Naive B cell (primary cell): ENCODE data around the gene OBSL1. TPM values are rescaled to one million over a fixed set of nuclear protein-coding genes. Genes with fewer than 3 reads are reported as not detected.

ENCODE experiments used
- ATAC-seq, 2 donors: fragments of 150-1000 bp; cut with Tn5 transposase; 2 replicates each; pipeline ENCODE4 v1.10.0; 2021; ENCODE audit warnings: low read depth in 2 of 2, mild to moderate bottlenecking in 2 of 2, moderate library complexity in 2 of 2
- DNase-seq: peaks from one replicate; pipeline ENCODE4 v3.0.0; 2022
- H3K27ac Mint-ChIP-seq, 6 donors: one replicate each; pipeline ENCODE4 v1.8.0; 2020 to 2022; ENCODE audit warnings: mild to moderate bottlenecking in 6 of 6, mixed read lengths in 6 of 6, moderate library complexity in 5 of 6, inconsistent platforms in 2 of 6
- H3K27me3 Mint-ChIP-seq, 3 donors: one replicate each; pipeline ENCODE4 v1.8.0; 2021 to 2022; ENCODE audit warnings: mixed read lengths in 3 of 3, mild to moderate bottlenecking in 1 of 3
- H3K36me3 Mint-ChIP-seq, 2 donors: one replicate each; pipeline ENCODE4 v1.8.0; 2020 to 2022; ENCODE audit warnings: mixed read lengths in 2 of 2, inconsistent platforms in 1 of 2, mild to moderate bottlenecking in 1 of 2
- H3K4me1 Mint-ChIP-seq, 3 donors: one replicate each; pipeline ENCODE4 v1.8.0; 2020 to 2022; ENCODE audit warnings: mixed read lengths in 3 of 3, inconsistent platforms in 1 of 3, mild to moderate bottlenecking in 1 of 3, moderate library complexity in 1 of 3
- H3K4me3 Mint-ChIP-seq, 8 donors: one replicate each; pipeline ENCODE4 v1.8.0; 2020 to 2022; ENCODE audit warnings: mild to moderate bottlenecking in 8 of 8, mixed read lengths in 8 of 8, moderate library complexity in 8 of 8, inconsistent platforms in 2 of 8
- H3K9me3 Mint-ChIP-seq, 7 donors: one replicate each; pipeline ENCODE4 v1.8.0; 2020 to 2022; ENCODE audit warnings: mixed read lengths in 7 of 7, mild to moderate bottlenecking in 5 of 7, inconsistent platforms in 2 of 7, moderate library complexity in 1 of 7
- polyA plus RNA-seq, 6 donors: library from polyadenylated mRNA; unstranded; fragments of 300-500 nt; fragmentation: Illumina TruSeq; gene quantifications; one replicate each; pipeline ENCODE4 v1.2.3, GENCODE V29; 2021; ENCODE audit warnings: low read depth in 6 of 6

Gene OBSL1
- polyA plus RNA-seq, 6 donors from 2014 or later, result not detected

DNA sequence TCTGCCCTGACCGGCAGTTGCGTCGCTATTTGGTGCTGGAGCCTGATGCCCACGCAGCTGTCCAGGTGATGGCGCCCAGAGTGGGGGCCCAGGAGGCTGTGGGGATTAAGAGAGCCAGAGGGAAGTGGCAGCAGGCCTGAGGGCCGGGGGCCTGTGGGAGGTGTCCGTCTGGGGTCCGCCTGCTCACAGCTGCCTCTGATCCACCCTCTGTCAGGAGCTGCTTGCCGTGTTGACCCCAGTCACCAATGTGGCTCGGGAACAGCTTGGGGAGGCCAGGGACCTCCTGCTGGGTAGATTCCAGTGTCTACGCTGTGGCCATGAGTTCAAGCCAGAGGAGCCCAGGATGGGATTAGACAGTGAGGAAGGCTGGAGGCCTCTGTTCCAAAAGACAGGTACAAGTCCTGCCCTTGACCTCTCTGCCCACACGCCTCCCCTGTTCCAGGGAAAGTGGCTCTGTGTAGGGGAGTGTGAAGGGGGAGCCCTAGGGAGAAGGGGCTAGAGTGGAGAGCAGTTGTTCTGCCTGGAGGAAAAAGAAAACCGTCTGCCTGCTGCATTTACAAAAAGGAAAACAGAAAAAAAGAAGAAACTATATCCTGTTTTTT, 37.9 kb upstream of the OBSL1 start:
- H3K9me3 Mint-ChIP-seq, result no peaks in the 10 kb centered on the region
- H3K27me3 Mint-ChIP-seq, result no peaks in the 10 kb centered on the region
- peak overlapping the region in 1 of 8 donors; percentile 25 for H3K4me3 Mint-ChIP-seq
- ATAC-seq (no peak), DNase-seq (no peak)
- peaks cover 18 to 22% (median 19%) of the 10 kb centered on the region in 3 donors for H3K4me1 Mint-ChIP-seq
- peaks cover 23 to 29% of the 10 kb centered on the region in 2 donors for H3K36me3 Mint-ChIP-seq
- H3K27ac Mint-ChIP-seq, result no peak overlapping the region

DNA sequence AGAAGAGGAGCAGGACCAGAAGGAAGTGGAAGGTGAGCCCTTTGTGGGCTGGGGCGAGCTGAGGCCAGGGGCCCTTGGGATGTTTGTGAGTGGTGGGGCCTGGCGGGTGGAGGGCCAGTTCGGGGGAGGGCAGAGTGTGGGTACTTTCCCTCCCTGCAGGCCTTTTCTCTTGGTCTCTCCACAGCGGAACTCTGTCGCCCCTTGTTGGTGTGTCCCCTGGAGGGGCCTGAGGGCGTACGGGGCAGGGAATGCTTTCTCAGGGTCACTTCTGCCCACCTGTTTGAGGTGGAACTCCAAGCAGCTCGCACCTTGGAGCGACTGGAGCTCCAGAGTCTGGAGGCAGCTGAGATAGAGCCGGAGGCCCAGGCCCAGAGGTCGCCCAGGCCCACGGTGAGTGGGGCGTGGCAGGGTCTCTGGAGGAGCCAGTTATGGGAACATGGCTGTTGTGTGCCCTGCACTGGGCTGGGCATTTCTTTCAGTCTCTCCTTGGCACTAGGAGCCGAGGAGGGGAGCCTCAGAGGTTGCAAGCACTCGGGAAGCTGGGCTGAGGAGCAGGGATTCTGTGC, 37.1 kb upstream of the OBSL1 start:
- no peaks in the 10 kb centered on the region for H3K27me3 Mint-ChIP-seq

DNA sequence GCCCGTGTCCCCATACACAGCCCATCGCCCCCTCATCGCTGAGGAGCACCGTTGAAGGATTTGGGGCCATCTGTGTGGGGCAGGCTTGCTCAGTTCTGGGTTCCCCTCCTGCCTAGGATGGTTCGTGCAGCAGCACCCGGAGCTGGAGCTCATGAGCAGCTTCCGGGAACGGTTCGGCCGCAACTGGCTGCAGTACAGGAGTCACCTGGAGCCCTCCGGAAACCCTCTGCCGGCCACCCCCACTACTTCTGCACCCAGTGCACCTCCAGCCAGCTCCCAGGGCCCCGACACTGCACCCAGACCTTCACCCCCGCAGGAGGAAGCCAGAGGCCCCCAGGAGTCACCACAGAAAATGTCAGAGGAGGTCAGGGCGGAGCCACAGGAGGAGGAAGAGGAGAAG, 36.6 kb upstream of the OBSL1 start:
- H3K9me3 Mint-ChIP-seq, result no peaks in the 10 kb centered on the region
- peaks cover 26 to 29% of the 10 kb centered on the region in 2 donors for H3K36me3 Mint-ChIP-seq
- no peak for DNase-seq
- no peaks in the 10 kb centered on the region for H3K27me3 Mint-ChIP-seq
- H3K4me1 Mint-ChIP-seq, result peaks cover 25 to 27% (median 25%) of the 10 kb centered on the region in 3 donors
- ATAC-seq, result no peak
- H3K27ac Mint-ChIP-seq, result no peak overlapping the region
- H3K4me3 Mint-ChIP-seq, result no peak overlapping the region

More for the DNA sequence above, 37.1 kb upstream of the OBSL1 start:
- ATAC-seq (no peak), DNase-seq (no peak)
- no peak overlapping the region for H3K4me3 Mint-ChIP-seq
- H3K36me3 Mint-ChIP-seq, result peaks cover 26 to 29% of the 10 kb centered on the region in 2 donors
- H3K27ac Mint-ChIP-seq, result no peak overlapping the region
- no peaks in the 10 kb centered on the region for H3K9me3 Mint-ChIP-seq
- peaks cover 26 to 28% (median 27%) of the 10 kb centered on the region in 3 donors for H3K4me1 Mint-ChIP-seq

DNA sequence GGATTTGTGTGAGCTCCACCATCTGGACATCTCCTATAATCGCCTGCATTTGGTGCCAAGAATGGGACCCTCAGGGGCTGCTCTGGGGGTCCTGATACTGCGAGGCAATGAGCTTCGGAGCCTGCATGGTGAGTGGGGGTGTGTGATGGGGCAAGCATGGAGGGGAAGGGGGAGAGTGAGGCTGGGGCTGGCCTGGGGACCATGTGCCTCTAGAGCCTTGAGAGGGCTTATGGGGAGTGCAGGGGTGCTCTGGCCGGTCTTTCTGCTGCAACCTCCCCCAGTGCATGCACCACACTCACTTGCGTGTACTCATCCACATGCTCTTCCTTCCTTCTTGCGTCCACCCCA, 34.2 kb upstream of the OBSL1 start:
- DNase-seq (no peak), ATAC-seq (no peak)
- no peaks in the 10 kb centered on the region for H3K27me3 Mint-ChIP-seq
- peaks cover 11 to 15% (median 13%) of the 10 kb centered on the region in 3 donors for H3K4me1 Mint-ChIP-seq
- no peak overlapping the region for H3K4me3 Mint-ChIP-seq
- H3K9me3 Mint-ChIP-seq, result no peaks in the 10 kb centered on the region
- H3K27ac Mint-ChIP-seq, result no peak overlapping the region
- peaks cover 20 to 35% of the 10 kb centered on the region in 2 donors for H3K36me3 Mint-ChIP-seq

DNA sequence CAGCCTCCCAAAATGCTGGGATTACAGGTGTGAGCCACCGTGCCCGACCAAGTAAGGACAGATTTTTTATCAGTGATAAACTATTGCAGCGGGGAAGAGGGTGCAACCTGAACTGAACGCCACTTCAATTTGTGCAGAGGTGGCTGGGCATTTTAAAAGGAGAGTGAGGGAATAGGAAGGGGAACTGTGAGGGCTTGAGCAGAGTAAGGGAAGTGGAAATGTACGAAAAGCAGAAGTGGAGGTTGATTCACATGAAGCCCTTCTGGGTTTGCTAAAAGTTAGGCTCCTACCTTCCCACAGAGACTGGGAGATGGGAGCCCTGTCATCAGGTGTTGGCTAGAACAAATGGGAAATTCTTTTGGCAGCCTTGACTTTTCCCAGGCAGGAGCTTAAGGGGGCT, 32.4 kb upstream of the OBSL1 start:
- Mint-ChIP-seq H3K9me3 (no peaks in the 10 kb centered on the region), H3K27me3 (no peaks in the 10 kb centered on the region), H3K4me3 (peak overlapping the region in 5 of 8 donors; percentile 4 to 66 (median 26)), H3K36me3 (peaks cover 15 to 36% of the 10 kb centered on the region in 2 donors), H3K4me1 (peaks cover 15 to 22% (median 20%) of the 10 kb centered on the region in 3 donors), H3K27ac (peak overlapping the region in 3 of 6 donors; percentile 30 to 60 (median 43))
- DNase-seq (peak; percentile 29), ATAC-seq (peak; percentile 94 to 98)

DNA sequence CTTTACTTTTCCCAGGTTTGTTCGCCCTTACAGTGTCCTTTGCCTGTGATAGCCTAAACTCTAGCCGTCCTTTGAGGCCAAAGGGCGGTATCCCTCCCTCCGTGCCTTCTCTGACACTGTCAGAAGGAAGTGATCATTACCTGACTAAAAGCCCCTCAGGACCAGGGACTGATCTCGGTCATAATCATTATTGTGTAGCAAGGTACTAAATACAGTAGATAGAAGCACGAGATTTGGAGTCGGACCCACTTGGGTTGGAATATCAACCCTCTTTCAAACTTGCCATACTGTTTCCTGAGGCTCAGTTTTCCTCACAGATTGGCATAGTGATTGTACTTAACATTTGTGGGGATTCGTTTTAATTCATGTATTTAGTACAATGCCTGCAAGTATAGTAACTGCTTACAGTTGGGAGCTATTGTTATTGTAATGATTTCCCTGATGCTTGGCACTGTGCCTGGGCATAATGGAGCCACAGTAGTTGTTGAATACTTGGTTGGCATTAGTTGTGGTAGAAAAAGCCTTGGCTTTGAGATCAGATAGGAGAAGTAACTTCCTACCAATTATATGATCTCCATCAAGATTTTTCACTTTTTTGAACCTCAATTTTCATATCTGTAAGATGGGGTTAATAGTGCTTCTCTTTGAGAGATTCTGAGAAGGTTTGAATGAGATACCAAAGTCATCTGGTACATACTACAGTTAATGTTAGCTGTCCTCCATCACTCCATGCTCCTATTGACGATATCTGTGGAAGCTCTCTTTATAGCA, 27.2 kb upstream of the OBSL1 start:
- Mint-ChIP-seq H3K4me1 (peaks cover 9 to 27% (median 24%) of the 10 kb centered on the region in 3 donors), H3K9me3 (peaks cover 0 to 5% (median 0%) of the 10 kb centered on the region in 7 donors), H3K4me3 (peak overlapping the region; percentile 93 to 99 (median 98)), H3K27ac (peak overlapping the region; percentile 95 to 99 (median 98)), H3K36me3 (peaks cover 5 to 22% of the 10 kb centered on the region in 2 donors), H3K27me3 (peaks cover 0 to 21% (median 8%) of the 10 kb centered on the region in 3 donors)
- DNase-seq (no peak), ATAC-seq (no peak)

DNA sequence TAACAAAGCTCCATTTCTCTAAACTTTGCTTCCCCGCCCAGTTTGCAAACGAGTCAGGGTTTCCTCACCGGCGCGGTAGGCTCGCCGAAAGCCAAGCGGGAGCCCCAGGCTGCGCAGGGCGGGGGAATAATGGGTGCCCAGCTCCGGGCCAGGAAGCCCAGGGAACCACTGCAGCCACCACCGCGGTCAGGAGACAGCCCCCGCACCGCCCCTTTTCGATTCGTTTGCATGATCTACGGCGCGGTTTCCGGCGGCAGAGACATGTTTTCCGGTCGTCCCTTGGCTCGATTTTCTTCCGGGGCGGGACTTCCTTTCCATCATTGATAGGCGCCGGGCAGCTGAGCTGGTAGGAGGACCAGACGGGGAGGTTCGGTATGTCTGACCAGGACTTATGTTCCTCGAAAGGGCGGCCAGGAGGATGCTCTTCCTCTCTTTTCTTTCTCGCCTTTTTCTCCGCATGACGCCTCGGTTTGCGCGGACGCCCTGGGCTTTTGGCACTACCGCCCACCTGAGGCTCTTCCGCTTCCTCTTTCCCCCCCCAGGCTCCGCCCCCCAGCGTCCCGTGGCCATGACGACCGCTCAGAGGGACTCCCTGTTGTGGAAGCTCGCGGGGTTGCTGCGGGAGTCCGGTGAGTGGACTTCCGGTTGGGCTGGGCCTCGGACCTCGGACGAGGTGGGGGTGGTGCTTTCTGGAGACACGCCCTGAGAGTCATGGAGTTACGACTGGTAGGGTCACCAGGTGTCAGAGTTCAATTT, 26.4 kb upstream of the OBSL1 start, which contains the start of gene STK11IP:
STK11IP (plus strand) TSS at position 306 of the 756 bp plus-strand sequence; CDS start at position 569, 263 bp downstream.
- Mint-ChIP-seq H3K36me3 (peaks cover 5 to 22% of the 10 kb centered on the region in 2 donors), H3K27ac (peak within 1 kb of the TSS; percentile 95 to 99 (median 98)), H3K4me1 (peaks cover 9 to 24% (median 23%) of the 10 kb centered on the region in 3 donors), H3K27me3 (peaks cover 6 to 29% (median 15%) of the 10 kb centered on the region in 3 donors), H3K9me3 (peaks cover 0 to 5% (median 0%) of the 10 kb centered on the region in 7 donors), H3K4me3 (peak within 1 kb of the TSS; percentile 93 to 99 (median 98))
- peak; percentile 91 for DNase-seq
- ATAC-seq, result peak; percentile 92 to 93

DNA sequence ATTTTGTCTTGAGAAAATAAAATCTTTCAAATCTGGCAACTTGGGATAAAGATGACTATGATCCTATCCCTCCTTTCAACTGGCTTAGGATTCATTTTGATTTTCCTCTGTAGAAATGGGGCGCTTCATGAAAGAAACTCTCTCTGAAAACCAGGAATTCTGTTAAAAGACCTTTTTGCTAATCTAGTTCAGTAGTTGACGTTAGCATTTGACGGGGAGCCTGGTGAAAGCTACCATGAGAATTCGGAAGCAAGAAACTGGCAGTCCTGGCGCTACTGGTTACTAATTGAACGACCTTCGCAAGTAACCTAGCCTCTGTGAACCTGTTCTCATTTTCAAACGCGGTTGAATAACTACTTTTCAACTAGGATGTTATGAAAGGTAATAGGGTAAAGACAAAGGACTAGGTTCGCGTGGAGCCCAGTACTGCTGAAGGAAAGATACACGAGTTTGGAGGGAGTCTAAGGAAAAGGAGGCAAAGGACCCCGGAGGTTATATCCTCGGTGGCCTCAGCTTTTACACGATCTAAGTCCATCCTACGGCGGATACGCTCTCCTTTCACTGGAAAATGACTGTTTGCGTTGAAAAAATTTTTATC, 25.7 kb upstream of the OBSL1 start:
- peak overlapping the region; percentile 95 to 99 (median 98) for H3K27ac Mint-ChIP-seq
- H3K4me3 Mint-ChIP-seq, result peak overlapping the region; percentile 93 to 99 (median 98)
- no peak for DNase-seq
- peaks cover 10 to 17% of the 10 kb centered on the region in 2 donors for H3K36me3 Mint-ChIP-seq
- peaks cover 0 to 5% (median 0%) of the 10 kb centered on the region in 7 donors for H3K9me3 Mint-ChIP-seq
- peaks cover 12 to 36% (median 22%) of the 10 kb centered on the region in 3 donors for H3K27me3 Mint-ChIP-seq
- ATAC-seq, result no peak
- H3K4me1 Mint-ChIP-seq, result peaks cover 9 to 24% (median 23%) of the 10 kb centered on the region in 3 donors

DNA sequence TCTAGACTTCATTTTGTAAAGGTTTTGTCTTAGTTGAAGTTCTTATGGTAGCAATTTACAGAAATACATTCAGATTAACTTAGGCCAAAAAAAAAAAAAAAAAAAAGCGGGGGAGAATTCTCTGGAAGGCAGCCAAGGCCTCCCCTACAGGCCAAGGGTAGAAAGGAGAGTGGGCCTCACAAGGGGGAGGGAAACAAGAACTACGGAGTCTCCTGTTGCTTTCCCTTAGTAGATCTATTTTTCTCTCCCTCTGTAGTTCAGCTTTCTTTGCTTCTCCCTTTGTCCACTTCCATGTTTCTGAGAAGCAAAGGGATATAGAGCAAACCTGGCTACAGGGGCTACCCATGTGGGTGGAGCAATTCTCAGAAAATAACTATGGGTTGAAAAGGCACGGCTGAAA, 23.9 kb upstream of the OBSL1 start:
- no peak for DNase-seq
- Mint-ChIP-seq H3K27ac (no peak overlapping the region), H3K36me3 (peaks cover 0 to 6% of the 10 kb centered on the region in 2 donors), H3K9me3 (peaks cover 0 to 6% (median 0%) of the 10 kb centered on the region in 7 donors), H3K4me1 (peaks cover 9 to 24% (median 23%) of the 10 kb centered on the region in 3 donors), H3K4me3 (peak overlapping the region in 3 of 8 donors; percentile 42 to 99 (median 64)), H3K27me3 (peaks cover 20 to 49% (median 31%) of the 10 kb centered on the region in 3 donors)
- ATAC-seq, result no peak

DNA sequence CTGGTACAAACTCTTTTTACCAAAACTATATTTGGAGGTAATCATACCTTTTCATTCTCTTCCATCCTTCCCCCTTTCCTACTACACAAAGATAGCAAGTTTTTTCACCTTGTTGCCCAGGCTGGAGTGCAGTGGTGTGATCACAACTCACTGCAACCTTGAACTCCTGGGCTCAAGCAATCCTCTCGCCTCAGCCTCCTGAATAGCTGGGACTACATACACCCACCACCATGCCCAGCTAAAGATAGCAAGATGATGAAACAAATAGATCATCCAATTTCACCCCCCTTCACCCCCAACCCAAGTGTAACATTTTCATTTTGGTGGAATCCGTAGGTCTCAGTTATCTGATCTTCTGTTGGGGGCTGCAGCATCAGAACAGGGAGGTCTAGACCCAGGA, 21.8 kb upstream of the OBSL1 start:
- no peak overlapping the region for H3K4me3 Mint-ChIP-seq
- DNase-seq (no peak), ATAC-seq (no peak)
- H3K27ac Mint-ChIP-seq, result no peak overlapping the region
- H3K36me3 Mint-ChIP-seq, result peaks cover 0 to 6% of the 10 kb centered on the region in 2 donors
- peaks cover 0 to 8% (median 0%) of the 10 kb centered on the region in 7 donors for H3K9me3 Mint-ChIP-seq
- peaks cover 20 to 53% (median 36%) of the 10 kb centered on the region in 3 donors for H3K27me3 Mint-ChIP-seq
- H3K4me1 Mint-ChIP-seq, result peaks cover 4 to 13% (median 12%) of the 10 kb centered on the region in 3 donors

DNA sequence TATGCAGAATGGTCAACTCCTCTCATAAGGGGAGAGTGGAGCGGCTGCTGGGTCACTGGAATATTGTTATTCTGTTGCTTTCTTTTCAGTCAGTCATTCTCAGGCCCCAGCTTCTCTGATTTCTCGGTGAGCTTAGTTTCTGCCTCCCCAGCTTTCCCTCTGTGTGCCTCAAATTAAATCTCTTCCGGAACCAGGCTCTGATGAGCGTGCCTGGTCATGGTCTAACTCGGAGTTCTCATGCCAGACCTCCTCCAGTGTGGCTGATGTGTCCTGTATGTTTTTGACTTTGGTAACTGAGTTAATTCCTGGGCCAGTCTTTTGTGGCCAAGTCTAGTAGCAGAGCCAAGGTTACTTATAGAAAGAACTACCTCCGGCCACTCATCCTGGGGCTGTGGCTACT, 21.4 kb upstream of the OBSL1 start:
- H3K27me3 Mint-ChIP-seq, result peaks cover 20 to 56% (median 36%) of the 10 kb centered on the region in 3 donors
- H3K27ac Mint-ChIP-seq, result no peak overlapping the region
- peaks cover 0 to 6% of the 10 kb centered on the region in 2 donors for H3K36me3 Mint-ChIP-seq
- DNase-seq, result no peak
- peaks cover 0 to 9% (median 9%) of the 10 kb centered on the region in 3 donors for H3K4me1 Mint-ChIP-seq
- ATAC-seq, result no peak
- H3K9me3 Mint-ChIP-seq, result peaks cover 0 to 7% (median 0%) of the 10 kb centered on the region in 7 donors
- no peak overlapping the region for H3K4me3 Mint-ChIP-seq

DNA sequence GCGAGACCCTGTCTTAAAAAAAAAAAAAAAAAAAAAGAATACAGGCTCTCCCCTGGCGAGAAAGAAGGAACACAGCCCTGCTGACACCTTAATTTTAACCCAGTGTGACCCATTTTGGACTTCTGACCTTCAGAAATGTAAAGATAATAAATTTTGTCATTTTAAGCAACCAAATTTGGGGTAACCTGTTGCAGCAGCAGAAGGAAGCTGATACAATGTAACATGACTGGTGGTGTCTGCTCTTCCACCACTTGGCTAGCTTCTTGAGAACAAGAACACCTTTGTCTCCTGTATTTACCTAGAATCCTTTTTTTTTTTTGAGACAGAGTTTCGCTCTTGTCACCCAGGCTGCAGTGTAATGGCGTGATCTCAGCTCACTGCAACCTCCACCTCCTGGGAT, 19.8 kb upstream of the OBSL1 start:
- no peak for DNase-seq
- Mint-ChIP-seq H3K27me3 (peaks cover 32 to 61% (median 45%) of the 10 kb centered on the region in 3 donors), H3K4me1 (no peaks in the 10 kb centered on the region), H3K36me3 (peaks cover 0 to 6% of the 10 kb centered on the region in 2 donors), H3K9me3 (peaks cover 0 to 4% (median 0%) of the 10 kb centered on the region in 7 donors), H3K4me3 (no peak overlapping the region), H3K27ac (no peak overlapping the region)
- ATAC-seq, result no peak
